Neural cell (in vitro differentiated cells): ENCODE measurements around the gene N4BP2. TPM values are rescaled to one million over a fixed set of nuclear protein-coding genes. Genes with fewer than 3 reads are reported as not detected.

Source experiments
- H2AFZ ChIP-seq: fragments of 200-600, 300-800 bp; sonication (generic), shearing (Covaris generic); 2 replicates; pipeline ENCODE4 v1.6.0; 2014; ENCODE audit warnings: low read depth, mild to moderate bottlenecking, antibody characterized with exemption, low read length, moderate library complexity
- H3F3A ChIP-seq: fragments of 200-600 bp; shearing (Covaris generic); 2 replicates; pipeline ENCODE4 v1.6.1; 2016; ENCODE audit warnings: mild to moderate bottlenecking, moderate library complexity, mixed read lengths, antibody characterized with exemption, low read length; ENCODE audit not compliant: insufficient read depth, poor library complexity, severe bottlenecking
- H3K27ac ChIP-seq: fragments of 200-600, 300-800 bp; sonication (generic), shearing (Covaris generic); 2 replicates; pipeline ENCODE4 v1.5.1; 2014; ENCODE audit warnings: mild to moderate bottlenecking, low read length, moderate library complexity
- H3K27me3 ChIP-seq: fragments of 300-800, 200-600 bp; sonication (generic), shearing (Covaris generic); 2 replicates; pipeline ENCODE4 v1.6.0; 2014; ENCODE audit warnings: mild to moderate bottlenecking, low read depth, low read length, moderate library complexity; ENCODE audit not compliant: insufficient read depth
- H3K36me3 ChIP-seq: fragments of 300-800, 200-600 bp; sonication (generic), shearing (Covaris generic); 2 replicates; pipeline ENCODE4 v1.5.1; 2014; ENCODE audit warnings: mild to moderate bottlenecking, antibody characterized with exemption, low read length, moderate library complexity; ENCODE audit not compliant: insufficient read depth
- H3K4me2 ChIP-seq: fragments of 300-800, 200-600 bp; sonication (generic), shearing (Covaris generic); 2 replicates; pipeline ENCODE4 v1.6.0; 2014; ENCODE audit warnings: mild to moderate bottlenecking, low read length
- H3K4me3 ChIP-seq: fragments of 300-800, 200-600 bp; sonication (generic), shearing (Covaris generic); 2 replicates; pipeline ENCODE4 v1.5.1; 2014; ENCODE audit warnings: mild to moderate bottlenecking, low read length, moderate library complexity
- H3K79me2 ChIP-seq: fragments of 200-600 bp; shearing (Covaris generic); replicated peaks from 2 replicates; pipeline ENCODE4 v1.6.0; 2014; ENCODE audit warnings: mild to moderate bottlenecking, low read length, moderate library complexity; ENCODE audit not compliant: insufficient read depth
- H3K9ac ChIP-seq: fragments of 300-800, 200-600 bp; sonication (generic), shearing (Covaris generic); 2 replicates; pipeline ENCODE4 v1.6.1; 2016; ENCODE audit warnings: mild to moderate bottlenecking, low read length, mixed read lengths
- H3K9me2 ChIP-seq: fragments of 200-600 bp; shearing (Covaris generic); 2 replicates; pipeline ENCODE4 v1.6.1; 2016; ENCODE audit warnings: mild to moderate bottlenecking, low read length, mixed read lengths; ENCODE audit not compliant: insufficient read depth
- H3K9me3 ChIP-seq: fragments of 200-600, 300-800 bp; sonication (generic), shearing (Covaris generic); 2 replicates; pipeline ENCODE4 v1.6.1; 2016; ENCODE audit warnings: mild to moderate bottlenecking, mixed run types, low read length, moderate library complexity, mixed read lengths
- H4K20me1 ChIP-seq: fragments of 200-600 bp; shearing (Covaris generic); 2 replicates; pipeline ENCODE4 v1.6.1; 2016; ENCODE audit warnings: mild to moderate bottlenecking, mixed run types; ENCODE audit not compliant: insufficient read depth
- EP300 ChIP-seq: fragments of 450-650 bp; conservative IDR thresholded peaks from 2 replicates; pipeline ENCODE4 v1.6.1; 2014; ENCODE audit warnings: antibody characterized with exemption, mild to moderate bottlenecking, moderate library complexity; ENCODE audit not compliant: poor library complexity, severe bottlenecking
- EZH2 ChIP-seq: fragments of 200-600, 300-800 bp; shearing (Covaris generic), sonication (generic); IDR thresholded peaks from 2 replicates; pipeline ENCODE4 v1.6.1; 2014; ENCODE audit warnings: antibody characterized with exemption, low read length, borderline replicate concordance, mild to moderate bottlenecking; ENCODE audit not compliant: insufficient read depth, poor library complexity, severe bottlenecking
- MXI1 ChIP-seq: fragments of 450-650 bp; conservative IDR thresholded peaks from 2 replicates; pipeline ENCODE4 v1.6.1; 2014; ENCODE audit warnings: antibody characterized with exemption, mild to moderate bottlenecking; ENCODE audit not compliant: poor library complexity, severe bottlenecking
- POLR2AphosphoS5 ChIP-seq: IDR thresholded peaks from 2 replicates; pipeline ENCODE4 v1.6.1; 2012
- RAD21 ChIP-seq: fragments of 450-650 bp; conservative IDR thresholded peaks from 2 replicates; pipeline ENCODE4 v1.6.1; 2014; ENCODE audit warnings: antibody characterized with exemption, mild to moderate bottlenecking, moderate library complexity
- SMC3 ChIP-seq: fragments of 450-650 bp; conservative IDR thresholded peaks from 2 replicates; pipeline ENCODE4 v1.6.1; 2014; ENCODE audit warnings: antibody characterized with exemption, mild to moderate bottlenecking, moderate library complexity; ENCODE audit not compliant: poor library complexity
- TAF1 ChIP-seq: IDR thresholded peaks from 2 replicates; pipeline ENCODE4 v1.6.1; 2012; ENCODE audit warnings: low read depth
- polyA plus RNA-seq: library from polyadenylated mRNA; depleted of rRNA; stranded (reverse); fragments of >200 nt; gene quantifications from 2 replicates; pipeline ENCODE4 v1.2.3, GENCODE V29; 2014
- TF ChIP-seq, protein P1 (sequence below): IDR thresholded peaks from 2 replicates; pipeline ENCODE4 v1.6.1; 2012; ENCODE audit warnings: borderline replicate concordance
- TF ChIP-seq, protein P2 (sequence below): fragments of 450-650 bp; IDR thresholded peaks from 2 replicates; pipeline ENCODE4 v1.5.1; 2014; ENCODE audit warnings: antibody characterized with exemption, mild to moderate bottlenecking, moderate library complexity; ENCODE audit not compliant: poor library complexity, severe bottlenecking

The N4BP2 gene
- polyA plus RNA-seq, 1 donor from 2014 or later: 28.1 TPM

DNA sequence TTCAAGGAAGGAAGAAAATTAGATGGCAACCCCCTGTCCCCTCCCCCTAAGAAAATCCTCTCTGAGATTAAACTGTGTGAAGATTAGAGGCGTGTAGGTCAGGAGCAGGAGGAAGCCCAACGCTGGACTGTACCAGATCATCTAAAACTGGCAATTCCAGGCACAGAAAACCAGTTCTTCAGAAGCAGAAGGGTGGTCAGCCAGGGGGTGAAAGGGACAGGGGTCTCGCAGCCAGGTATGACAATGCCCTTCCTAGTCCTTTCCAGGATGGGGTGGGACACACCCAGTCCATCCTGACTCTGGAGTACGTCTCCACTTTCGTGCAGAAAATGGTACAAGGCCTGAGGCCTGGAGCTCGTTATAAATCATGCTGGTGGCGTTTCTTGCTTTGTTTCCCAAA, 136.9 kb downstream of the N4BP2 start:
- Histone ChIP-seq H2AFZ (no peak overlapping the region), H4K20me1 (no peaks in the 10 kb centered on the region), H3K4me2 (no peak overlapping the region), H3K79me2 (no peaks in the 10 kb centered on the region), H3K27me3 (no peaks in the 10 kb centered on the region), H3K9me3 (no peaks in the 10 kb centered on the region), H3K9me2 (no peaks in the 10 kb centered on the region), H3K4me3 (no peak overlapping the region), H3K9ac (no peak overlapping the region), H3K27ac (no peak overlapping the region), H3K36me3 (no peaks in the 10 kb centered on the region), H3F3A (no peaks in the 10 kb centered on the region)
- TF ChIP-seq, protein P1, sequence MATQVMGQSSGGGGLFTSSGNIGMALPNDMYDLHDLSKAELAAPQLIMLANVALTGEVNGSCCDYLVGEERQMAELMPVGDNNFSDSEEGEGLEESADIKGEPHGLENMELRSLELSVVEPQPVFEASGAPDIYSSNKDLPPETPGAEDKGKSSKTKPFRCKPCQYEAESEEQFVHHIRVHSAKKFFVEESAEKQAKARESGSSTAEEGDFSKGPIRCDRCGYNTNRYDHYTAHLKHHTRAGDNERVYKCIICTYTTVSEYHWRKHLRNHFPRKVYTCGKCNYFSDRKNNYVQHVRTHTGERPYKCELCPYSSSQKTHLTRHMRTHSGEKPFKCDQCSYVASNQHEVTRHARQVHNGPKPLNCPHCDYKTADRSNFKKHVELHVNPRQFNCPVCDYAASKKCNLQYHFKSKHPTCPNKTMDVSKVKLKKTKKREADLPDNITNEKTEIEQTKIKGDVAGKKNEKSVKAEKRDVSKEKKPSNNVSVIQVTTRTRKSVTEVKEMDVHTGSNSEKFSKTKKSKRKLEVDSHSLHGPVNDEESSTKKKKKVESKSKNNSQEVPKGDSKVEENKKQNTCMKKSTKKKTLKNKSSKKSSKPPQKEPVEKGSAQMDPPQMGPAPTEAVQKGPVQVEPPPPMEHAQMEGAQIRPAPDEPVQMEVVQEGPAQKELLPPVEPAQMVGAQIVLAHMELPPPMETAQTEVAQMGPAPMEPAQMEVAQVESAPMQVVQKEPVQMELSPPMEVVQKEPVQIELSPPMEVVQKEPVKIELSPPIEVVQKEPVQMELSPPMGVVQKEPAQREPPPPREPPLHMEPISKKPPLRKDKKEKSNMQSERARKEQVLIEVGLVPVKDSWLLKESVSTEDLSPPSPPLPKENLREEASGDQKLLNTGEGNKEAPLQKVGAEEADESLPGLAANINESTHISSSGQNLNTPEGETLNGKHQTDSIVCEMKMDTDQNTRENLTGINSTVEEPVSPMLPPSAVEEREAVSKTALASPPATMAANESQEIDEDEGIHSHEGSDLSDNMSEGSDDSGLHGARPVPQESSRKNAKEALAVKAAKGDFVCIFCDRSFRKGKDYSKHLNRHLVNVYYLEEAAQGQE: no peak
- TF ChIP-seq SMC3 (no peak), TAF1 (no peak), EP300 (no peak), MXI1 (no peak), POLR2AphosphoS5 (no peak), EZH2 (no peak), RAD21 (no peak)
- TF ChIP-seq, protein P2, sequence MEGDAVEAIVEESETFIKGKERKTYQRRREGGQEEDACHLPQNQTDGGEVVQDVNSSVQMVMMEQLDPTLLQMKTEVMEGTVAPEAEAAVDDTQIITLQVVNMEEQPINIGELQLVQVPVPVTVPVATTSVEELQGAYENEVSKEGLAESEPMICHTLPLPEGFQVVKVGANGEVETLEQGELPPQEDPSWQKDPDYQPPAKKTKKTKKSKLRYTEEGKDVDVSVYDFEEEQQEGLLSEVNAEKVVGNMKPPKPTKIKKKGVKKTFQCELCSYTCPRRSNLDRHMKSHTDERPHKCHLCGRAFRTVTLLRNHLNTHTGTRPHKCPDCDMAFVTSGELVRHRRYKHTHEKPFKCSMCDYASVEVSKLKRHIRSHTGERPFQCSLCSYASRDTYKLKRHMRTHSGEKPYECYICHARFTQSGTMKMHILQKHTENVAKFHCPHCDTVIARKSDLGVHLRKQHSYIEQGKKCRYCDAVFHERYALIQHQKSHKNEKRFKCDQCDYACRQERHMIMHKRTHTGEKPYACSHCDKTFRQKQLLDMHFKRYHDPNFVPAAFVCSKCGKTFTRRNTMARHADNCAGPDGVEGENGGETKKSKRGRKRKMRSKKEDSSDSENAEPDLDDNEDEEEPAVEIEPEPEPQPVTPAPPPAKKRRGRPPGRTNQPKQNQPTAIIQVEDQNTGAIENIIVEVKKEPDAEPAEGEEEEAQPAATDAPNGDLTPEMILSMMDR: no peak

DNA sequence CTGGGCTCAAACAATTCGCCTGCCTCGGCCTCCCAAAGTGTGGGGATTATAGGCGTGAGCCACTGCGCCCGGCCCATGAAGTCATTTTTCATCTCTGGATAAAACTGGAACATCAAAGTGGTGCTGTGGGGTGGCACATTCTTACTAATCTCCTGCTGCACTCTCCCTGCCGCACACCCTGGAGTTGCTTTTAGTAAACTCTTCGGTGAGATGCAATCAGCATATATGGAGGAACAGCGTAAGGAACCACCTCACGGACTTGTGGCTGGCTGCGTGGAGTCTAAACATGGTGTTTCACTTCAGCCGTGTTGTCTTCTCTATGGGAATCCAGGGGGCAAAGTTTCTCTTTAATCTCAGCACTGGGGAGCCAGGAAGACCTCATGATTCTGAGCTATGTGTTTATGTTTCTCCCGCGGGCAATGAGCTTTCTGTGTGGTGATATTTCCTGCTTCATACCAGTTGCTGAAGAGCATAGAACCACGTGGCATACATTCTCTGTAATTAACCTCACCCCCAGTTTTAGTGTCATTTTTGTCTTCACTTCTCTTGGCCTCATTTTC, 138.0 kb downstream of the N4BP2 start:
- no peaks in the 10 kb centered on the region for H3K9me2 ChIP-seq
- no peak overlapping the region for H2AFZ ChIP-seq
- H3K9ac ChIP-seq: no peak overlapping the region
- no peaks in the 10 kb centered on the region for H3K36me3 ChIP-seq
- TF ChIP-seq EZH2 (no peak), POLR2AphosphoS5 (no peak), SMC3 (no peak), RAD21 (no peak), MXI1 (no peak), EP300 (no peak), TAF1 (no peak)
- TF ChIP-seq, protein P2: no peak
- TF ChIP-seq, protein P1: no peak
- H3K9me3 ChIP-seq: no peaks in the 10 kb centered on the region
- no peaks in the 10 kb centered on the region for H3K79me2 ChIP-seq
- H3K27ac ChIP-seq: no peak overlapping the region
- no peaks in the 10 kb centered on the region for H4K20me1 ChIP-seq
- H3K27me3 ChIP-seq: no peaks in the 10 kb centered on the region
- H3K4me3 ChIP-seq: no peak overlapping the region
- H3K4me2 ChIP-seq: no peak overlapping the region
- H3F3A ChIP-seq: no peaks in the 10 kb centered on the region
